Omental fat pad (tissue), 4 donors: ENCODE data around the gene MTF2. TPM values are rescaled to one million over a fixed set of nuclear protein-coding genes. Genes with fewer than 3 reads are reported as not detected.

Source experiments
- ATAC-seq: fragments of 150-250 bp; one replicate; pipeline ENCODE4 v1.9.1; 2016; ENCODE audit warnings: mild to moderate bottlenecking, moderate library complexity; ENCODE audit not compliant: low FRiP score
- DNase-seq: peaks from one replicate; pipeline ENCODE4 v3.0.0-alpha.2; 2019; ENCODE audit warnings: low spot score
- total RNA-seq, 4 donors: library from RNA; depleted of rRNA; stranded (reverse); fragments of >200 nt; gene quantifications; one replicate each; pipeline ENCODE4 v1.1.0, GENCODE V29; 2016
- TF ChIP-seq, protein P1 (sequence below), 3 donors: fragments of 450-650 bp; IDR thresholded peaks; one replicate each; pipeline ENCODE4 v1.5.1; 2016 to 2017; ENCODE audit warnings: antibody characterized with exemption in 3 of 3, mild to moderate bottlenecking in 3 of 3, moderate library complexity in 2 of 3

Gene MTF2
- total RNA-seq, 4 donors from 2014 or later: 8.4 to 27.6 (median 14.1) TPM

- no peak for ATAC-seq
These were observed 35.3 kb downstream of the MTF2 start for GRCh38 chr1:93114391-93114790.

DNA sequence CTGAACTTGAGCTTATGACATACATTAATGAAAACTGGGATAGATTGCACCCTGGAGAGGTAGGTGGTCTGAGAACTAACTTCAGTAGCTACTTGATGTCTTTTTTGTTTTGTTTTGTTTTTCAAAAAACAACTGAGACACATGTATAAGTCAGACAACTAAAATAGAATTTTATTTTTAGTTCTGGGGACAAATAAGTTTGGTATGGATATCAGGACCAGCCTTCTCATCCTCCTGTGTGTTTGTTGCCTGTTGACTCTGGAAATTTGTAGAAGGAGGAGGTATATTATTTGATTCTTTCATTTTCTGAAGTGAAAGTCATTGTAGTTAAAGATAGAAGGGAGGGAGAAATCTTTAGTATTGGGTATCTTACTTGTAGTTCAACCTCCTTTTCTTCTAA lies 41.5 kb downstream of the MTF2 start:
- TF ChIP-seq, protein P1, sequence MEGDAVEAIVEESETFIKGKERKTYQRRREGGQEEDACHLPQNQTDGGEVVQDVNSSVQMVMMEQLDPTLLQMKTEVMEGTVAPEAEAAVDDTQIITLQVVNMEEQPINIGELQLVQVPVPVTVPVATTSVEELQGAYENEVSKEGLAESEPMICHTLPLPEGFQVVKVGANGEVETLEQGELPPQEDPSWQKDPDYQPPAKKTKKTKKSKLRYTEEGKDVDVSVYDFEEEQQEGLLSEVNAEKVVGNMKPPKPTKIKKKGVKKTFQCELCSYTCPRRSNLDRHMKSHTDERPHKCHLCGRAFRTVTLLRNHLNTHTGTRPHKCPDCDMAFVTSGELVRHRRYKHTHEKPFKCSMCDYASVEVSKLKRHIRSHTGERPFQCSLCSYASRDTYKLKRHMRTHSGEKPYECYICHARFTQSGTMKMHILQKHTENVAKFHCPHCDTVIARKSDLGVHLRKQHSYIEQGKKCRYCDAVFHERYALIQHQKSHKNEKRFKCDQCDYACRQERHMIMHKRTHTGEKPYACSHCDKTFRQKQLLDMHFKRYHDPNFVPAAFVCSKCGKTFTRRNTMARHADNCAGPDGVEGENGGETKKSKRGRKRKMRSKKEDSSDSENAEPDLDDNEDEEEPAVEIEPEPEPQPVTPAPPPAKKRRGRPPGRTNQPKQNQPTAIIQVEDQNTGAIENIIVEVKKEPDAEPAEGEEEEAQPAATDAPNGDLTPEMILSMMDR (IDR thresholded peaks at IDR 0.05): no peak
- ATAC-seq: no peak
- no peak for DNase-seq

More at GRCh38 chr1:93114391-93114790, 35.3 kb downstream of the MTF2 start:
- no peak for DNase-seq
- TF ChIP-seq, protein P1 (IDR thresholded peaks at IDR 0.05): no peak

DNA sequence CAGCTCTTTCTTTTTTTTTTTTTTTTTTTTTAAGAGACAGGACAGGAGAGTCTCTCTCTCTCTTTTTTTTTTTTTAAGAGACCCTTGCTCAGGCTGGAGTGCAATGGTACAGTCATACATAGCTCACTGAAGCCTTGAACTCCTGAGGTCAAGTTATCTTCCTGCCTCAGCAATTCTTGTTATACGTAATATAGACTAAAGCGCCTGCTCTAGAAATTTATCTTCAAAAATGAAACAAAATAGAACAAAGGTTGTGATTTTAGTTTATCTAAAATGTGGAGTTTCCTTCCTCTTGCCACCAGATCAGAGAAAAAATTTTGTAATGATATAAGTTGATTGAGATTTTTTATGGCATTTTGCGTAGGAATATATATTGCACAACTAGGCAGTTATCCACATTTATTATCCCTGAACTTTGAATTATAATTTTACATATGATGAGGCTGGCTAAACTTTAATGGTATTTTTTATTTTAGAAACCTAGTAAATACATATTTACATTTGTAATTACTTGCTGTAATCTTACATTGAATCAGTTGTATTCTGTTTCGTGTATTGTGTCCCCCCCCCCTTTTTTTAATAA lies 44.2 kb downstream of the MTF2 start:
- no peak for ATAC-seq

DNA sequence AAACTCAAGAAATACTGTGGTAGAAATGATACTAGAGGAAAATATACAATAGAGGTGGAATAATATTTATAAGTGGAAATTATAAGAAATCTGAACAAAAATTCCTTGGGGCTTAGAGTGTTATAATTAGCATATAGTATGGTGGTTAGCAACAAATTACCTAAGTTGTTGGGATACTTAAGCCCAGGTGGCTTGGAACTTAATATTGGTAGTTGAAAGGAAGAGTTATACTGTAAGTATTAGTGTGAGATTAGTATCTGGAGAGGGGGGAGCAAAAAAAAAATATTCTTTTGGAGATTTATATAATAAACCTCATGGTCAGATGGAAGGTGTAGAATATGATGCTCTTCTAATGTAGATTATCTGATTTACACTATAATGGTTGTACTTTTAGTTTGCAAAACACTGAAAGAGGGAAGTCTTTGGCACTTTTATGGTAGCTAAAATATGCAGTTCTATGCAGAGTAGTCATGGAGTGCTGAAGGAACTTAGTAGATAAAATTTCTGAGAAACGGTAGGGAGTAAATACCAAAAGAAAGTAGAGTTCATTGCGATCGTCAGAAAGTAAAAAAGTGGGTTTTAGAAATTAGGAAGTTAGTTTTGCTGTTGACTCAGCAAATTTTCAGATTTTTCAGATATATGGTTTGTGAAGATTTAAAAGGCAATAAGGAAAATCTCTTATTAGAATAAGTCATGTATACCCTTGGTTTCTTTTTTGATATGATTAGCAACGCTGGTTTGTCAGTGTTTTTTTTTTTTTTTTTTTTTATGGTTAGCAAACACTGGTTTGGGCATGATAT lies 45.7 kb downstream of the MTF2 start:
- DNase-seq: no peak
- TF ChIP-seq, protein P1 (IDR thresholded peaks at IDR 0.05): no peak
- no peak for ATAC-seq

More for the DNA sequence above, 44.2 kb downstream of the MTF2 start:
- TF ChIP-seq, protein P1 (IDR thresholded peaks at IDR 0.05): no peak
- DNase-seq: no peak

GRCh38 chr1:93129507-93130099 lies 50.5 kb downstream of the MTF2 start:
- TF ChIP-seq, protein P1 (IDR thresholded peaks at IDR 0.05): no peak
- DNase-seq: no peak
- ATAC-seq: no peak

DNA sequence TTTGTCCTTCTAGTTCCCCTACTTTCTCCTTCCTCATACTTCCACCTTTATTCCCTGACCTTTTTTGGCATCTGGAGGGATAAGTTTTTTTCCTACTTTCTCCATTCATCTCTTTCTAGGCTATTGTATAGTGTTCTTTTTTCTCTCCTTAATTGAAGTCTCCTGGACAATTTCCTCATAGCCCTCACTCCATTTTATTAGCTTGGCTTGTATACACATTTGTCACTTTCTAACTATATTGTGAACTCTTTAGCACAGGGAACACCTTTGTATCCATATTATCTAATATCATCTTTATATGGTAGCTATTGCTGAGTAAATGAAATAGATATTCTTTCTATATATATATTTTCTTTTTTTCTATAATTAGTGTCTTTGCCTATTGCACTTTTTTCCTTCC lies 53.6 kb downstream of the MTF2 start:
- ATAC-seq: no peak

More for the DNA sequence above, 53.6 kb downstream of the MTF2 start:
- TF ChIP-seq, protein P1 (IDR thresholded peaks at IDR 0.05): no peak
- no peak for DNase-seq
